ENCODE results near the gene RBBP5. TPM values are rescaled to one million over a fixed set of nuclear protein-coding genes. Genes with fewer than 3 reads are reported as not detected.

RBBP5 gene
- total RNA-seq, 2 donors from 2014 or later, result 17.8 to 23.6 TPM

GRCh38 chr1:205118752-205119151, 3.0 kb downstream of the RBBP5 start:
- no peaks in the 10 kb centered on the region for H3K4me1 ChIP-seq (ENCODE audit: control insufficient read depth, insufficient read depth, low read length)
- H3K4me3 Mint-ChIP-seq, result no peak overlapping the region
- peaks cover 34% of the 10 kb centered on the region for H3K36me3 ChIP-seq (ENCODE audit: control insufficient read depth, insufficient read depth, low read length)
- H3K27ac ChIP-seq (ENCODE audit: low read depth, low read length), result no peak overlapping the region
- H3K9me3 Mint-ChIP-seq, result no peaks in the 10 kb centered on the region
- no peak for TF ChIP-seq CTCF (conservative IDR thresholded peaks at IDR 0.05)
- no peak overlapping the region for H3K9ac ChIP-seq (ENCODE audit: extremely low read depth, low read length, poor library complexity, severe bottlenecking)
- no peaks in the 10 kb centered on the region for H3K27me3 ChIP-seq (ENCODE audit: control insufficient read depth, insufficient read depth, low read length, poor library complexity, severe bottlenecking)
- 97 to 100% methylated on average over 2 of the region's 2 CpGs for WGBS, 2 experiments (ENCODE audit: insufficient coverage in 1 of 2, insufficient read length in 1 of 2)
- H3K36me3 Mint-ChIP-seq (ENCODE audit: low read depth), result peaks cover 22% of the 10 kb centered on the region
- H3K9me3 ChIP-seq (ENCODE audit: control insufficient read depth, low read length), result no peaks in the 10 kb centered on the region
- H3K27me3 Mint-ChIP-seq (ENCODE audit: insufficient read depth), result no peaks in the 10 kb centered on the region
- no peak for DNase-seq
- H3K4me1 Mint-ChIP-seq, result peaks cover 12% of the 10 kb centered on the region
- H3K27ac Mint-ChIP-seq, result no peak overlapping the region
- no peak overlapping the region for H3K4me3 ChIP-seq (ENCODE audit: low read length)

- Histone ChIP-seq H3K9ac (ENCODE audit: extremely low read depth, low read length, poor library complexity, severe bottlenecking) (no peak overlapping the region), H3K27ac (ENCODE audit: low read depth, low read length) (no peak overlapping the region), H3K9me3 (ENCODE audit: control insufficient read depth, low read length) (no peaks in the 10 kb centered on the region), H3K4me1 (ENCODE audit: control insufficient read depth, insufficient read depth, low read length) (no peaks in the 10 kb centered on the region), H3K27me3 (ENCODE audit: control insufficient read depth, insufficient read depth, low read length, poor library complexity, severe bottlenecking) (no peaks in the 10 kb centered on the region), H3K36me3 (ENCODE audit: control insufficient read depth, insufficient read depth, low read length) (peaks cover 74% of the 10 kb centered on the region), H3K4me3 (ENCODE audit: low read length) (no peak overlapping the region)
- H3K9me3 Mint-ChIP-seq, result no peaks in the 10 kb centered on the region
- H3K36me3 Mint-ChIP-seq (ENCODE audit: low read depth), result peaks cover 31% of the 10 kb centered on the region
- DNase-seq, result no peak
- TF ChIP-seq CTCF (conservative IDR thresholded peaks at IDR 0.05), result no peak
- H3K27ac Mint-ChIP-seq, result no peak overlapping the region
- H3K4me1 Mint-ChIP-seq, result no peaks in the 10 kb centered on the region
- H3K27me3 Mint-ChIP-seq (ENCODE audit: insufficient read depth), result no peaks in the 10 kb centered on the region
- no peak overlapping the region for H3K4me3 Mint-ChIP-seq
These were observed 10.4 kb downstream of the RBBP5 start for GRCh38 chr1:205111354-205111753.

GRCh38 chr1:205109711-205110110, 12.1 kb downstream of the RBBP5 start:
- no peak overlapping the region for H3K4me3 Mint-ChIP-seq
- Histone ChIP-seq H3K27me3 (ENCODE audit: control insufficient read depth, insufficient read depth, low read length, poor library complexity, severe bottlenecking) (no peaks in the 10 kb centered on the region), H3K27ac (ENCODE audit: low read depth, low read length) (no peak overlapping the region), H3K9ac (ENCODE audit: extremely low read depth, low read length, poor library complexity, severe bottlenecking) (no peak overlapping the region), H3K36me3 (ENCODE audit: control insufficient read depth, insufficient read depth, low read length) (peaks cover 79% of the 10 kb centered on the region), H3K4me3 (ENCODE audit: low read length) (no peak overlapping the region), H3K4me1 (ENCODE audit: control insufficient read depth, insufficient read depth, low read length) (no peaks in the 10 kb centered on the region), H3K9me3 (ENCODE audit: control insufficient read depth, low read length) (no peaks in the 10 kb centered on the region)
- no peak for TF ChIP-seq CTCF (conservative IDR thresholded peaks at IDR 0.05)
- 97% methylated on average over 5 of the region's 5 CpGs; no CpG with 5 or more reads in 1 of the 2 experiments for WGBS, 2 experiments (ENCODE audit: insufficient coverage in 1 of 2, insufficient read length in 1 of 2)
- DNase-seq, result no peak
- no peak overlapping the region for H3K27ac Mint-ChIP-seq
- no peaks in the 10 kb centered on the region for H3K4me1 Mint-ChIP-seq
- H3K36me3 Mint-ChIP-seq (ENCODE audit: low read depth), result peaks cover 44% of the 10 kb centered on the region
- H3K9me3 Mint-ChIP-seq, result no peaks in the 10 kb centered on the region
- H3K27me3 Mint-ChIP-seq (ENCODE audit: insufficient read depth), result no peaks in the 10 kb centered on the region
